Cardiac muscle cell (in vitro differentiated cells and primary cell): Measurements from ENCODE around the gene PEF1. TPM values are rescaled to one million over a fixed set of nuclear protein-coding genes. Genes with fewer than 3 reads are reported as not detected.

Experiments
- DNase-seq, 2 donors: peaks; one replicate each; pipeline versions ENCODE4 v3.0.0 to v3.0.0-alpha.2; 2010 to 2017; ENCODE audit warnings: low read depth in 1 of 2, low spot score in 1 of 2
- H3K27ac ChIP-seq: fragments of 200-600 bp; sonication (generic); 2 replicates; pipeline ENCODE4 v1.5.1; 2016
- H3K27me3 ChIP-seq: fragments of 200-600 bp; sonication (generic); 2 replicates; pipeline ENCODE4 v1.6.0; 2016; ENCODE audit warnings: control low read depth
- H3K36me3 ChIP-seq: fragments of 200-600 bp; sonication (generic); 2 replicates; pipeline ENCODE4 v1.5.1; 2016; ENCODE audit warnings: control low read depth
- H3K4me1 ChIP-seq: fragments of 200-600 bp; sonication (generic); 2 replicates; pipeline ENCODE4 v1.8.1; 2017; ENCODE audit warnings: low read depth, mild to moderate bottlenecking, mixed run types
- H3K4me3 ChIP-seq: fragments of 200-600 bp; sonication (generic); 2 replicates; pipeline ENCODE4 v1.5.1; 2016; ENCODE audit warnings: mild to moderate bottlenecking
- H3K9me3 ChIP-seq: fragments of 200-600 bp; sonication (generic); 2 replicates; pipeline ENCODE4 v1.5.1; 2017; ENCODE audit warnings: low read depth, mild to moderate bottlenecking, control low read depth
- polyA plus RNA-seq: library from polyadenylated mRNA; unstranded; fragments of >200 nt; fragmentation: Nextera tagmentation; extraction: Ambion mirVana; gene quantifications from 2 replicates; pipeline ENCODE4 v1.2.1, GENCODE V29; 2016
- total RNA-seq: library from RNA; depleted of rRNA; stranded (reverse); fragments of >200 nt; gene quantifications from 2 replicates; pipeline ENCODE4 v1.2.3, GENCODE V29; 2016
- TF ChIP-seq, protein P1 (sequence below): IDR thresholded peaks from 2 replicates; pipeline ENCODE4 v1.5.1; 2012; ENCODE audit warnings: low read depth, mild to moderate bottlenecking, low read length

PEF1 gene
- total and polyA plus RNA-seq, 2 experiments from 2014 or later = 89.3 to 97.8 TPM

DNA sequence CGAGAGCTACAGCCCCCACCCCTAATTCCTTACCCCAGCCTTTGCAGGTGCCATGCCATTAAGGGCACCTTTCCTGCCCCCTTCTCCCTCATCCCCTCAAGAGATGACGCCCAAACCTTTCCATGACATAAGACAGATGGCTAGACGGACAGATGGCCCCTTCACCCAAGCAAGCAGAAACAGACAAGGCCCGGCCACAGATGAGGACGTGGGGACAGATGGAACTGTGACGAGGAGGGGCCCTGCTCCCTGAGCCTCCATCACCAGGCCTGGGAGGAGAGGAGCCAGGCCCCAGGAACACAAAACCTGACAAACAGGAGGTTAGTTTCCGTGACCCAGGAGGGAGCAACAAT, 24.7 kb upstream of the PEF1 start:
- no peaks in the 10 kb centered on the region for H3K36me3 ChIP-seq
- peaks cover 23% of the 10 kb centered on the region for H3K4me1 ChIP-seq
- no peak for DNase-seq
- no peak overlapping the region for H3K4me3 ChIP-seq
- H3K27ac ChIP-seq = peak overlapping the region; percentile 68
- TF ChIP-seq, protein P1, sequence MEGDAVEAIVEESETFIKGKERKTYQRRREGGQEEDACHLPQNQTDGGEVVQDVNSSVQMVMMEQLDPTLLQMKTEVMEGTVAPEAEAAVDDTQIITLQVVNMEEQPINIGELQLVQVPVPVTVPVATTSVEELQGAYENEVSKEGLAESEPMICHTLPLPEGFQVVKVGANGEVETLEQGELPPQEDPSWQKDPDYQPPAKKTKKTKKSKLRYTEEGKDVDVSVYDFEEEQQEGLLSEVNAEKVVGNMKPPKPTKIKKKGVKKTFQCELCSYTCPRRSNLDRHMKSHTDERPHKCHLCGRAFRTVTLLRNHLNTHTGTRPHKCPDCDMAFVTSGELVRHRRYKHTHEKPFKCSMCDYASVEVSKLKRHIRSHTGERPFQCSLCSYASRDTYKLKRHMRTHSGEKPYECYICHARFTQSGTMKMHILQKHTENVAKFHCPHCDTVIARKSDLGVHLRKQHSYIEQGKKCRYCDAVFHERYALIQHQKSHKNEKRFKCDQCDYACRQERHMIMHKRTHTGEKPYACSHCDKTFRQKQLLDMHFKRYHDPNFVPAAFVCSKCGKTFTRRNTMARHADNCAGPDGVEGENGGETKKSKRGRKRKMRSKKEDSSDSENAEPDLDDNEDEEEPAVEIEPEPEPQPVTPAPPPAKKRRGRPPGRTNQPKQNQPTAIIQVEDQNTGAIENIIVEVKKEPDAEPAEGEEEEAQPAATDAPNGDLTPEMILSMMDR = no peak
- no peaks in the 10 kb centered on the region for H3K9me3 ChIP-seq
- no peaks in the 10 kb centered on the region for H3K27me3 ChIP-seq

DNA sequence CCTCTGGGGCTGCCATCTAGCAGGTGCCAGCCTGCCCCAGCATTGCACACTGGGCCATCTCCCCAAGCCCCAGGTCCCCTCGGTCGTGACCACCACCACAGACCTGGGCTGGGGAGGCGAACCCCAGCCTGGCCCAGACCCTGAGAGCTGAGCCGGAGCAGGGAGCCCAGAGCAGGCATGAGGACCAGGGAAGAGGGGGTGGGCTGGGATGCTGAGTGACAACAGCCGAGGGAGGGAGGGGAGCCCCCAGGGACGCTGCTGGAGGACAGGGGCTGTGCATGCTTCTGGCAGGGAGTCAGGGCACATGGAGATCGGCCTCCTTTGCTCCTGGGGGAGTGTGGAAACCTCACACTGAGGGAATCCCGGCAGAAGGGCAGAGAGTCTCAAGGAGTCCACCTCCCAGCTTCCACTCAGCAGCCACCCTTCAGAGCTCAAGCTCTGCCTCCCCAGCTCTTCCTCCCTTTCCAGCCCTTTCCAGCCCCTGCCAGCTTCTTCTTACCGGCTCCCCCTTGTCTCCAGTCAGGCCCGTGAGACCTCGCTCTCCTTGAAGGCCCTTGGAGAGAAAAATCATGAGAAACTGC, 23.7 kb upstream of the PEF1 start:
- Histone ChIP-seq H3K4me3 (no peak overlapping the region), H3K4me1 (peaks cover 17% of the 10 kb centered on the region), H3K27me3 (no peaks in the 10 kb centered on the region), H3K27ac (no peak overlapping the region), H3K9me3 (no peaks in the 10 kb centered on the region), H3K36me3 (no peaks in the 10 kb centered on the region)
- DNase-seq = no peak
- TF ChIP-seq, protein P1 = no peak

DNA sequence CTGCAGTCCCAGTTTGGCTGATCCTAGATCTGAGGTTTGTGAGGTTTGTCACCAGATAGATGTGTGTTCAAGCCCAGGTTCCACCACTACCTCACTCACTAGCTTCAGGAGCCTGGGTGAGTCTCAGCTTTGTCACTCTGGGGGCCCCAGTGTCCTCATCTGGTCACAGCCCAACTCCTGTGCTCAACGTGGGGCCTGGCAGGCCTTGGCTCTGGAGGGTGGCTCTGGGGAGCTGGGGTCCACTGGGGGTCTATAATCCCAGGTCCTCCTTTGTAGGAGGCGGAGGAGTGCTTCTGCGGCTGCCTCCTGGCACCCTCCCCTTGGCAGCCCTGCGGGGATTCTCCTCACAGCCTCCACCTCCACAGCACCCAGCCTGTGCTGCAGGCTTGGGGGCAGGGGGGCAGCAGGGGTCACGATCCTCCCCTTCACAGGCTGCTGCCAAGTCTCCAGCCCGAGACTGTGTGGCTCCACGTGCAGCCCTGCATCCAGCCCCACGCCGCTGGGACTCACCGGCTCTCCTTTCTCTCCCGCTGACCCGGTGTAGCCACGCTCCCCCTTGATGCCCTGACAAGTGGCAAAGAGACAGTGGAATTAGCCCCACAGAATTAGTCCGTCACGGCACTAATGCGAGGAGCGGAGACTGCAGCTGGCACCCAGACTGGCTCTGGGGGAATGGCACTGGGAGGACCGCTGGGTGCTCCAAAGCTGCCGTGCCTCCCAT, 22.5 kb upstream of the PEF1 start:
- Histone ChIP-seq H3K27me3 (no peaks in the 10 kb centered on the region), H3K27ac (no peak overlapping the region), H3K4me1 (peaks cover 17% of the 10 kb centered on the region), H3K36me3 (no peaks in the 10 kb centered on the region), H3K9me3 (no peaks in the 10 kb centered on the region), H3K4me3 (no peak overlapping the region)
- no peak for DNase-seq
- TF ChIP-seq, protein P1 = no peak

DNA sequence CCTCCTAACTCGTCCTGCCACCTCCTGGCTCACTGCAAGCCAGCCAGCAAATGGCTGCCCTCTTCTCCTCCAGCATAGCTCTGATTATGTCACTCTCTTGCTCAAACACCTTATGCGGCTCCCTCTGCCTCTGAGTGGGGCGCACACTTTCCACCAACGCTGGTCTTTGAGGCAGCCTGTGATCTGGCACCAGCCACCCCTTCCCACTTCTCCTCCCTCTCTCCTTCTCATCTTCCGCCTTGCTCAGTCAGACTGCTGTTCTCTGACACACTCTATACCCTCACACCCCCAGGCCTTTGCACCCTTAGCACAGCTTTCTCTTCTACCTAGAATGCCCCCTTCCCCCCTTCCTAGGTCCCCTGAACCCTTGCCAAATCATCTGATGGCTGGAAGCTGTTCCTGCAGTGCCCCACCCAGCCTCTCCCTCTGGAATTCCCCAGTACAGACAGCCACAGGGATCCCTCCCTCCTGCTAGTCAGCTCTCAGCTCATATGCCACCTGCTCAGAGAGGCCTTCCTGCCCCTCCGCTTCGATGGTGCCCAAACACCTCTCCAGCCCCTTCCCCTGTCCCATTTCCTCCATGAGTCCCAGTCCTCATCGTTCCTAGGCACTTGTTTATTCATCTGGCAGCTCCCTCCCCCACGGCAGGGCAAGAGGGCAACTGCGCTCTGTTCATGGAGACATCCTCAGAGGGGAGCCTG, 21.7 kb upstream of the PEF1 start:
- Histone ChIP-seq H3K36me3 (no peaks in the 10 kb centered on the region), H3K27ac (no peak overlapping the region), H3K4me3 (no peak overlapping the region), H3K9me3 (no peaks in the 10 kb centered on the region), H3K27me3 (no peaks in the 10 kb centered on the region), H3K4me1 (peaks cover 17% of the 10 kb centered on the region)
- DNase-seq = peak in 1 of 2 donors; percentile 26
- TF ChIP-seq, protein P1 = no peak

DNA sequence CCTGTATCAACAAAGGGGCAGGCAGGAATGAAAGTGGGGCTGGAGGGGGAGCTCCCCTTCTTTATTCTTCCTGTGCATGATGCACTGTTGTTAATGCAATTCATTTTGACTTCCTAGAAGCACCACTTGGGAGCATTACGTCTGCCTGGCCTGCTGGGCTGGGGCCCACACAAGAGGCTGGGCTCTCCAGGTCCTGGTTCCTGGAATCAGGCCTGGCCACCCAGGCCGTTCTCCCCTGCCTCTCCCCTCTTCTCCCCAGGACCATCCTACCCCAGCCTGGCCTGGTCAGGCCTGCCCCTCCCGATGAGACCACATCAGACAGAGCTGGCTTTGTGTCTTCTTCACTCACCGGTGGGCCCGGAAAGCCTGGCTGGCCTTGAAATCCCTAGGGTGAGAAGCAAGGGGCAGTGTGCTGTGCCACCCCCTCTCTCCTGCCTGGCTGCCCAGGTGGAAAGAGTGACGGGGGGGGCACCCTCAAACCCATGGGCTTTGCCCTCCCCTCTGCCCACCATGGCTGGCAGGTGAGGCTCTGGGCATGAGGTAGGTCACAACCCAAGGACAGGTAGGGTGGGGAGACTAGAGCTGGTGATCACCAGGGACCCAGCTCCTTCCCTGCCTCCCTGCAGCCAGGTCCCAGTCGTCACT, 20.7 kb upstream of the PEF1 start:
- no peaks in the 10 kb centered on the region for H3K36me3 ChIP-seq
- H3K9me3 ChIP-seq = no peaks in the 10 kb centered on the region
- no peak for DNase-seq
- no peaks in the 10 kb centered on the region for H3K27me3 ChIP-seq
- no peak overlapping the region for H3K4me3 ChIP-seq
- H3K27ac ChIP-seq = no peak overlapping the region
- H3K4me1 ChIP-seq = peaks cover 11% of the 10 kb centered on the region
- TF ChIP-seq, protein P1 = no peak
